K562 treated with DMSO at 1 percent for 12 hours (cell line): Measurements from ENCODE around the gene ZNF425. TPM values are rescaled to one million over a fixed set of nuclear protein-coding genes. Genes with fewer than 3 reads are reported as not detected.

Experiments used
- total RNA-seq: library from RNA; unstranded; fragments of 300-600 nt; gene quantifications from 2 replicates; pipeline ENCODE4 v1.2.3, GENCODE V29; 2022; ENCODE audit not compliant: insufficient read depth

The ZNF425 gene
- 1.5 and 1.6 TPM in 2 replicates for total RNA-seq

GRCh38 chr7:149125863-149126661, at the start of gene ZNF425:
TSS of gene ZNF425 (minus strand) at chr7:149126324. CDS start at chr7:149126213, 111 bp downstream.

GRCh38 chr7:149147072-149147751, 21.1 kb upstream of the ZNF425 start, which contains the start of gene ZNF398:
TSS of gene ZNF398 (plus strand) at chr7:149147453. CDS start at chr7:149147743, 290 bp downstream.

GRCh38 chr7:149090397-149091195, 35.5 kb downstream of the ZNF425 start, which contains the start of gene ZNF786:
TSS of gene ZNF786 (minus strand) at chr7:149090718. CDS start at chr7:149090640, 78 bp downstream.

Other genes starting within 250 kb of the ZNF425 start
- 53.7 and 105 TPM in 2 replicates for gene EZH2, start 242.0 kb downstream of the ZNF425 start, total RNA-seq
- 119 and 194 TPM in 2 replicates for gene PDIA4, start 97.8 kb downstream of the ZNF425 start, total RNA-seq
- 2.5 and 7.0 TPM in 2 replicates for gene ZNF786, start 35.6 kb downstream of the ZNF425 start, total RNA-seq
- gene ZNF398, start 21.1 kb upstream of the ZNF425 start, total RNA-seq, result 5.7 and 17.5 TPM in 2 replicates
- gene ZNF282, start 69.2 kb upstream of the ZNF425 start, total RNA-seq, result 32.9 and 48.0 TPM in 2 replicates
- gene ZNF212, start 113.3 kb upstream of the ZNF425 start, total RNA-seq, result 10.6 and 20.3 TPM in 2 replicates
- 2.1 and 2.7 TPM in 2 replicates for gene ZNF783, start 135.9 kb upstream of the ZNF425 start, total RNA-seq